Stomach (tissue), 4 donors: ENCODE results near the gene ELF2.

ENCODE experiments used
- CTCF ChIP-seq, 7 experiments: fragments of 450-650 bp in 4 of 7; fragments of 200-600 bp in 3 of 7; sonication (generic) in 3 of 7; IDR thresholded peaks; one replicate each; pipeline ENCODE4 v1.5.1; 2016 to 2019; ENCODE audit warnings: antibody characterized with exemption in 7 of 7, control low read depth in 2 of 7, mild to moderate bottlenecking in 1 of 7
- EP300 ChIP-seq: sonication (generic); formaldehyde crosslinking; IDR thresholded peaks from one replicate; pipeline ENCODE4 v1.6.1; 2017; ENCODE audit warnings: antibody characterized with exemption
- POLR2A ChIP-seq, 4 donors: fragments of 450-650 bp; IDR thresholded peaks; one replicate each; pipeline ENCODE4 v1.6.1; 2016; ENCODE audit warnings: antibody characterized with exemption in 4 of 4, control low read depth in 2 of 4, mild to moderate bottlenecking in 1 of 4, moderate library complexity in 1 of 4
- POLR2AphosphoS5 ChIP-seq, 3 donors: sonication (generic); formaldehyde crosslinking; IDR thresholded peaks; one replicate each; pipeline ENCODE4 v1.6.1; 2016; ENCODE audit warnings: antibody characterized with exemption in 3 of 3

DNA sequence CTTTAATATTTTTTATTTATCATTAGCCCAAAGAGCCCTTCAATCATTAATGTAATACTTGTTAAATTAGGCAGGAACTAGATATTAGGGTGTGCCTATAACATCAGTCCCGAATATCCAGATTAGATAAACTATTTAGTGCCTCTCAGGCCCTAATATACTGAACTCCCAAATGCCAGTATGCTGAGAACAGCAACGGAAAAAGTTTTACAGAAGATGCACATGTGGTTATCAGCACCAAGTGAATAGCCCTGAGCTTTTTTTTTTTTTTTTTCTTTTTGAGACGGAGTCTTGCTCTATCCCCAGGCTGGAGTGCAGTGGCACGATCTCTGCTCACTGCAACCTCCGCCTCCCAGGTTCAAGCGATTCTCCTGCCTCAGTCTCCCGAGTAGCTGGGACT, 13.0 kb upstream of the ELF2 start:
- TF ChIP-seq CTCF (IDR thresholded peaks at IDR 0.05) (no peak), POLR2AphosphoS5 (IDR thresholded peaks at IDR 0.05) (no peak), POLR2A (IDR thresholded peaks at IDR 0.05) (no peak), EP300 (no peak)
